ENCODE data around the gene MYDGF. TPM values are rescaled to one million over a fixed set of nuclear protein-coding genes. Genes with fewer than 3 reads are reported as not detected.

MYDGF gene
- total RNA-seq, 1 experiment from 2014 or later: 258 TPM

GRCh38 chr19:4675346-4675745 is 5.2 kb upstream of the MYDGF start:
- no peak for DNase-seq (ENCODE audit: low read depth)

DNA sequence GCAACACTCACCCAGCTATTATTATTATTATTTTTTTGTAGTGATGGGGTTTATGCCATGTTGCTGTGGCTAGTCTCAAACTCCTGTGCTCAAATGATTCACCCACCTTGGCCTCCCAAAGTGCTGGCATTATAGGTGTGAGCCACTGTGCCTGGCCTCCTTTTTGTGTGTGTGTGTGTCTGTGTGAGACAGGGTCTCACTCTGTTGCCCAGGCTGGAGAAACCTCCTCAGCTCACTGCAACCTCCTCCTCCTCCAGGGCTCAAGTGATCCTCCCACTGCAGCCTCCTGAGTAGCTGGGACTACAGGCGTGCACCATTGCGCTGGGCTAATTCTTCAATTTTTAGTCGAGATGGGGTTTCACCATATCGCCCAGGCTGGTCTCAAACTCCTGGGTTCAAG is 3.6 kb upstream of the MYDGF start:
- no peak for DNase-seq (ENCODE audit: low read depth)

DNA sequence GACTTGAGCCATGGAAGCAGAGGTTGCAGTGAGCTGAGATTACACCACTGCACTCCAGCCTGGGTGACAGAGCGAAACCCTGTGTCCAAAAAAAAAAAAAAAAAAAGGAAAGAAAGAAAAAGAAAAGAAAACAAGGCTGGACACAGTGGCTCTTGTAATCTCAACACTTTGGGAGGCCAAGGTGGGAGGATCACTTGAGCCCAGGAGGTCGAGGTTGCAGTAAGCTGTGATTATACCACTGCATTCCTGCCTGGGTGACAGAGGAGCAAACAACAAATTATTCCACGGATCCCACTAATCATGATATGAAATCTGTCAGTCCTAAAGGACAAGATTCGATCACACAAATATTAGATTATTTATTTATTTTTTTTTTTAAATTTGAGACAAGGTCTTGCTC is 3.1 kb upstream of the MYDGF start:
- no peak for DNase-seq (ENCODE audit: low read depth)

GRCh38 chr19:4671185-4671851 is 1.2 kb upstream of the MYDGF start:
- no peak for DNase-seq (ENCODE audit: low read depth)

- DNase-seq (ENCODE audit: low read depth): no peak
Observed at GRCh38 chr19:4664642-4665041, 5.5 kb downstream of the MYDGF start.

DNA sequence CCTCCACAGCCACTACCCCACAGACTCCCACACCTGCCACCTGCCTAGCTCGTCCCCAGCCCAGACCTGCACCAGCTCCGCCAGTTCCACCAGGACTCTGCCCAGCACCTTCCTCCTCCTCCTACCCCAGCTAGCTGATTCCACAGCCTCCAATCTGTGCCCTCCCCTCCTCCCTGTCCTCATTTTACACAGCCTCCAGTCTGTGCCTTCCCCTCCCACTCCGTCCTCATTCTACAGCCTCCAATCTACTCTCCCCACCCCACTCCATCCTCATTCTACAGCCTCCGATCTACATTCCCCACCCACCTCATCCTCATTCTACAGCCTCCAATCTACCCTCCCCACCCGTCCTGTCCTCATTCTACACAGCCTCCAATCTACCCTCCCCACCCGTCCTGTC is 7.3 kb downstream of the MYDGF start:
- DNase-seq (ENCODE audit: low read depth): no peak

- no peak for DNase-seq (ENCODE audit: low read depth)
Observed at GRCh38 chr19:4662020-4662695, 8.0 kb downstream of the MYDGF start.

DNA sequence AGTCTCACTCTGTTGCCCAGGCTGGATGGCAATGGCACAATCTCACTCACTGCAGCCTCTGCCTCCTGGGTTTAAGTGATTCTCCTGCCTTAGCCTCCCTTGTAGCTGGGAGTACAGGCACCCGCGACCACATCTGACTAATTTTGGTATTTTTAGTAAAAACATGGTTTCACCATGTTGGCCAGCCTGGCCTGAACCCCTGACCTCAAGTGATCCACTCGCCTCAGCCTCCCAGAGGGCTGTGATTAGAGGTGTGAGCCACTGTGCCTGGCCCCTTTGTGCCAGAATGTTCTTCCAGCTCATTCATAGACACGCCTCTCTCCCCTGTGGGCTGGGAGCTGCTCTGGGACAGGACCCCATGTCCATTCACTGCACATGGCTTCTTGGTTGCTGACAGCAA is 9.1 kb downstream of the MYDGF start:
- DNase-seq (ENCODE audit: low read depth): no peak

DNA sequence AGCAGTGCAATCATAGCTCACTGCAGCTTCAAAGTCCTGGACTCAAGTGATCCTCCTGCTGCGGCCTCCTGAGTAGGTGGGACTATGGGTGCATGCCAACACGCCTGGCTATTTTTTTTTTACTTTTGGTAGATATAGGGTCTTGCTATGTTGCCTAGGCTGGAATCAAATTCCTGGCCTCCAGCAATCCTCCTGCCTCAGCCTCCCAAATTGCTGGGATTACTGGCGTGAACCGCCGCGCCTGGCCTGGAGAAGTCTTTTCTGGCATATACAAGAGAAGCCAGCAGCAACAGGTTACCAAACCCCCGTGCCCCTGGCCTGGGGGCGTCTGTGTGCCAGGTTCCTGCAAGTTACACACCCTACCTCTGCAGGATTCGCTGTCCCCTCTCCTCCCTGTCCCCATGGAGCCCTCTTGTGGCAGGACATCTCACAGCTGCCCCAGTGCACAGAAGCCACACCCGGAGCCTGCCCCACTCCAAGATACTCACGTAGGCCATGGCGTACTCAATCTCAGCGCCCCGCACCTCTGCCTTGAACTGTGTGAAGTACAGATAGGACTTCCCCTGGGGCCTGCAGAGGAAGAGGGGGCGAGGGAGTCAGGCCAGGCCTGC is 9.9 kb downstream of the MYDGF start:
- no peak for DNase-seq (ENCODE audit: low read depth)

DNA sequence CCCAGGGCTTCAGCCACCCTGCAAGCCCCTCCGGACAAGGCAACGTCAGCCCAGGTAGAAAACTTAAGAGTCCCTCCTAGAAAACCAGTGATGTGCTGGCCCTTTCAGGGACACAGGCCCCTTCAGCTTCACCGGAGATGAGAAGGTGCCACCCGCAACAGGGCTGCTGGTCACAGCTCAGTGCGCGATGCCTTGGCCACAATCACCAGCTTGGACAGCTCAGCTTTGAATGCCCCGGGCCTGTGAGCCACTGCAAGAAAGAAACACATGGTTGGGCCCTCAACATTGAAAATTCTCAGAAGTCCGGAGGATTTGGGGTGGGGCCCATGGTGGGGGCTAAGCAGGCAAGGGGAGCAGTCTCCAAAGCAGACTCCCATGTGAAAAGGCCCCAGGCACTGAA is 12.3 kb downstream of the MYDGF start:
- DNase-seq (ENCODE audit: low read depth): no peak

- DNase-seq (ENCODE audit: low read depth): no peak
Observed at GRCh38 chr19:4657262-4657661, 12.9 kb downstream of the MYDGF start.

DNA sequence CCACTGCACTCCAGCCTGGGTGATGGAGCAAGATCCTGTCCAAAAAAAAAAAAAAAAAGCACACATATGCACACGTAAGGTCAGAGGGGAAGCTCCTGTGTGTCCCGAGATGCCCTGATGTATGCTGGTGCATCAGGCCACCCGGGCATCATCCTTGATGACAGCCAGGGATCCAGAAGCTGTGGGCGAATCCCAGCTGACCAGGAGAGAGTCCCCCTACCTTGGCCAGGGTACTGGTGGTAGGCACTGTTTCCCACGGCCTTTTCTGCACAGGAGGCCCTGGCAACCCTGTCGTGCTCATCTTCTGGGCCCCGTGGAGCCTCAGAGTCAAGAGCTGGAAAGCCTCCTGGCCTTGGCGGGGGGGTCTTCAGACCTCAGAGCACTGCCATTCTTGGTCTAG is 14.0 kb downstream of the MYDGF start:
- DNase-seq (ENCODE audit: low read depth): no peak

DNA sequence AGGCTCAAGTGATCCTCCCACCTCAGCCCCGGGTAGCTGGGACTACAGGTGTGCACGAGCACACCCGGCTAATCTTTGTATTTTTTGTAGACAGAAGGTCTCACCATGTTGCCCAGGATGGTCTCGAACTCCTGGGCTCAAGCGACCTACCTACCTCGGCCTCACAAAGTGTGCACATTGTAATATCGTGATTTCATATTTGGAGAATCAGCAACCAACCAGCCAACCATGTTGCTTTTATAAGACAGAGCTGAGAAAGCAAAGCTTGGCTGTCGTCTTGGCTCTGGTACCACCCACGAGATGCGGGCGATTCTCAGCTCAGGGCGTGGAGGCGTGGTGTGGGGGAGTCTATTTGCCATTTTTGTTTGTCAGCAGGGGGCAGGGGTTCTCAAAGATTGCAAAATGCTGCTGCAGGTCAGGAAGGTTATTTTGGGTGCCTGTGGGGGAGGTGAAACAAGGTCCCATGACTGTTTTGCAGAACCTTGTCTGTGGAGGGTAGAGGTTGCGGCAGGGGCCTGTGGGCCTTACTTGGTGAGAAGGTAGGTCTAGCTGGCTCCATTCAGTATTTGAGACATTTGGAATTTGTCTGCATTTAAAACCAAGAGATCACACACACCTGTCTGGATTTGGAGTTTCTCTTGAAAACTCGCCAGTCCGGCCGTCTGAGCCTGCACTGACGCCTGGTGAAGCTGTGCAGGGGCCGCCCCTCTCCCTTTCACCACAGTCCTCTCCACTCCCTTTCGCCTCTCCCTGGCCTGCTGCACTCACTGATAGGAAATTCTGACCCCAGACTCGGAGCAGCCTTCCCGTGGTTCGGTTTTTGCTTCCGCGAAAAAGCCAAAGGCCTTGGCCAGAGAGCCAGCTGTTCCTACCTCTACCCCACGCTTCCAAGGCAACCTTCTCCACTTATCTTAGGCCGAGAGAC is 15.4 kb downstream of the MYDGF start:
- DNase-seq (ENCODE audit: low read depth): no peak

GRCh38 chr19:4653793-4654436 is 16.2 kb downstream of the MYDGF start:
- no peak for DNase-seq (ENCODE audit: low read depth)

DNA sequence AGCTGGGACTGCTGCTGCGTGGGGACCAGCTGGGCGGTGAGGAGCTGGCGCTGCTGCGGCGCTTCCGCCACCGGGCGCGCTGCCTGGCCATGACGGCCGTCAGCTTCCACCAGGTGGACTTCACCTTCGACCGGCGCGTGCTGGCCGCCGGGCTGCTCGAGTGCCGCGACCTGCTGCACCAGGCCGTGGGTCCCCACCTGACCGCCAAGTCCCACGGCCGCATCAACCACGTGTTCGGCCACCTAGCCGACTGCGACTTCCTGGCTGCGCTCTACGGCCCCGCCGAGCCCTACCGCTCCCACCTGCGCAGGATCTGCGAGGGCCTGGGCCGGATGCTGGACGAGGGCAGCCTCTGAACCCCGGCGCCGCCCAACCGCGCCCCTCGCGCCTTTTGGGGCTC is 18.1 kb downstream of the MYDGF start:
- DNase-seq (ENCODE audit: low read depth): no peak

GRCh38 chr19:4650159-4650558 is 20.0 kb downstream of the MYDGF start:
- DNase-seq (ENCODE audit: low read depth): no peak

DNA sequence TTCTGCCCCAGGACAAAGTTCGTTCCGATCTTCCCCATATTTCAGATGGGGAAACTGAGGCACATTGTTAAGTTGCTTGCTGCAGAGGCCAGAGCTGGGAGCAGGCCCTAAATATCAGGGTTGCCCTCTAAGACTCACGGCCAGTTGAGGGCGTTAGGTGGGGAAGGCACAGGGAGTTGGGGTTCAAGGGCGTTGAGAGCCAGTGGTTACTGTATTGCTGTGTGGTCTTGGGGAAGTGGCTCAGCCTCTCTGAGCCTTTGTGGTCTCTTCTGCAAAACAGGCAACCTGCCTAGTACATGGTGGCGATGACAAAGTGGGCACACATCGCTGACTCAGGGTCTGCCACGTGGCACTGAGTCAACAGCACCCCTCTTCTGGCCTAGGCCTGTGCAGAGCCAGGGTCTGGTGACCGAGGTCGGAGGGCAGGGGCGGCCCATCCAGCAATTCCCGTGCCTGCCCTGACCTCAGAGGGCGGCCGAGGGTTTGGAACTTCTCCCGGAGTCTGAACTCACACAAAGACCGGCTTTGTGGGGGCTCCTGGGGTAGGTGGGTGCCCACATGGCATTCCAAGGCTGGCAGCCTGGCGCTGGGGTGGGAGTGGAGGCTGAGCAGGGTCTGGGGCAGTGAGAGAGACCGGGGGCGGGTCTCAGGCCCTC is 20.6 kb downstream of the MYDGF start:
- no peak for DNase-seq (ENCODE audit: low read depth)

GRCh38 chr19:4647676-4648644 is 22.2 kb downstream of the MYDGF start:
- no peak for DNase-seq (ENCODE audit: low read depth)

- DNase-seq (ENCODE audit: low read depth): no peak
Observed at GRCh38 chr19:4645718-4646117, 24.4 kb downstream of the MYDGF start.

GRCh38 chr19:4642625-4643024 is 27.5 kb downstream of the MYDGF start:
- no peak for DNase-seq (ENCODE audit: low read depth)
